GM21737 (cell line): ENCODE data around the gene NELL1.

Experiments
- ATAC-seq: cut with Tn5 transposase; IDR thresholded peaks from one replicate; pipeline ENCODE4 v1.9.1; 2021; ENCODE audit warnings: mild to moderate bottlenecking, moderate library complexity; ENCODE audit not compliant: unreplicated experiment

The NELL1 gene

DNA sequence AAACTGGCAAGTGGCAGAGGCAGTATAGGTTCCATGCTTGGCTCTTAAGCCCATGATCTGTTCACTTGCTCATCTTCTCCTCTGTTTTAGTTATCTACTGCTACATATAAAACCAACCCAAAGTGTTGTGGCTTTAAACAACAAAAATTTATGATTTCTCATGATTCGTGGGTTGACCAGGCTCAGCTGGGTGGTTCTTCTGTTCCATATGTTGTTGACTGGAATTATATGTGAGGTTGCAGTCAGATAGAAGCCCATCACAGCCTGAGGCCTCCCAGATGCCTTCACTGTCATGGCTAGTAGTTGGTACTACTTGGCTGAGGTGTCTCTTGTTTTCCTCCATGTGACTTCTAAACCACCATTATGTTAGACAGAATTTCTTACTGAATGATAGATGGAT is 632.6 kb downstream of the NELL1 start:
- no peak for ATAC-seq

- ATAC-seq, result no peak
Measured at GRCh38 chr11:21306739-21307358, 637.5 kb downstream of the NELL1 start.

DNA sequence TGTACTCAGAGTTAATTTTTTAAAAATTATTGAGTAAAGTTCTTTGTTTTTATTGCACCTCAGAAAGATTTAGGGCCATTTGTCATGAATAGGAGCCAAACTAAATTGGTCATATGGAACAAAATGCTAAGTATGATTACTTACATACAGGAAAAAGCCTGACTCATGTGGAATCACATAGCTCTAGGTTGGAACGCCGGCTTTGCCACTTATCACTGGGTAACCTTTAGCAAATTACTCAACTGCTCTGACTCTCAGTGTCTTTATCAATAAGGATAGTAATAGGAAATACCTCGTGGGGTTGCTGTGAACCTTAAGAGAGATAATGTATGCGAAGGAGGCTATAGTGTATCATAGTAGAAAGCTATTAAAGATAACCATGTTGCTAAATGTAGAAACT is 638.5 kb downstream of the NELL1 start:
- ATAC-seq, result no peak

DNA sequence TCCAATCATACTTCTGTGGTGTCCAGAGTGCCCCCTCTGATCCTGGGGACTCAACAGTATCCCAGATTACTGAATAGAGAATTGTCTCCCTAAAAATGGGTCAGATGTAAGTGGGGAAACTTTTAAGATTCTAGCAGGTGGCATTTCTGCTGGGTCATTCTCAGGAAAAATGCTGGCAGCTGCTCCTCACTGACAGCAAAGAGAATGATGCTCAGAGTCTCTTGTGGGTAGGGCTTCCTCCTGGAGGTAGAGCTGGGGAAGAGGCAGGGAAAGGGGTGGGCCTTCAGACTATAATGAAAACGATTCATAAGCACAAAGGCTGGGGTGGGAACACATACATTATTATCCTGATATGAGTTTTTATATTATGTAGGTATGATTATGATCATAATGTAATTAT is 647.2 kb downstream of the NELL1 start:
- no peak for ATAC-seq

DNA sequence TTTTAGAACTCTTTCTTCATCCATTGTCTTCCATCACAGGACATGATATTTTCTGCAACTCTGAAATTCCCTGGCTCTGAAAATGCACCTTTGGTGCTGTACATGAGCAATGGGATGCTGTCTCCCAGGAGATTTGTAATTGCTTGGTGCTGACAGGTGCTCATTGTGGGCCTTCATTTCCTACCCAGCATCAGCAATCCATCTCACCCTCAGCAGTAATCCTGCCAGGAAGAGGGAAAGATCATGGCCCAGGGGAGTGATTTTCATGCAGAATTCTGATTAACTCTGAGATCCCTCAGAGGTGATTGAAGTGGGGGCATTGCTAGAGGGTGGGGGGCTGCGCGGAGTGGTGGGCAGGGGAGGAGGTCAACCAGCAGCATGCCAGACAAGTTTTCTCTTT is 651.7 kb downstream of the NELL1 start:
- no peak for ATAC-seq

DNA sequence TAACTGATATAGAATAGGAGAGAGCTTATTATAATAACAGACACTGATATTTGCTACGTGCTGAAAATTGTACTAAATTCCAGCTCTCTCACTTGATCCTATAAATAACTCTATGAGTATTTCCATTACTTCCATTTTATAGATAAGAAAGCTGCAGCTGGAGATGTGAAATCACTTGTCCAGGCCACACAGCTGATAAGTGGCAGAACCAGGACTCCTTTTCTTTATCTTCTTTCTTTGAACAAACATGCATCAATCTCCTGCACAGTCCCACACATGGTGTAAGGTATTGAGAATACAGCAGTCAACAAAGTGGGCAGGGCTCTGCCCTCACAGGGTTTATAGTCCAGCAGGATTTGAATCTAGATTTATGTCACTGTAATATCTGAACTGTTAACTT is 652.1 kb downstream of the NELL1 start:
- no peak for ATAC-seq

DNA sequence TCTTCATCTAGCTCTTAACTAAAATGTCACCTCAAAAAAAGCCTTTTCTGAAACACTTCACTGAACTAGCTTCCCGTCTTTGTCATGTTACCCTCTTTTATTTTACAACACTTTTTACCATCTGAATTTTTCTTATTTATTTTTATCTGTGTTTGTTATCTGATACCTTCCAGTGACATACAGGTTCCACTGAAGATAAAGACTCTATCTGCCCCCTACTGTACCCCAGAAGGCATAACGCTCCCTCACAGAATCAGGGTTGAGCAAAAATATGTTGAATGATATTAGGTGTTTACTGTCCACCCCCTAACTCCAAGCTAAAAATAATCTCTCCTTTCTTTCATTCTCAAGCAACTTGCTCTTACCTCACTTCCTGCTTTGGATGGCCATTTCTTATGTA is 654.2 kb downstream of the NELL1 start:
- ATAC-seq, result no peak

GRCh38 chr11:21343204-21343603 is 673.8 kb downstream of the NELL1 start:
- no peak for ATAC-seq

GRCh38 chr11:21346361-21346760 is 677.0 kb downstream of the NELL1 start:
- no peak for ATAC-seq

DNA sequence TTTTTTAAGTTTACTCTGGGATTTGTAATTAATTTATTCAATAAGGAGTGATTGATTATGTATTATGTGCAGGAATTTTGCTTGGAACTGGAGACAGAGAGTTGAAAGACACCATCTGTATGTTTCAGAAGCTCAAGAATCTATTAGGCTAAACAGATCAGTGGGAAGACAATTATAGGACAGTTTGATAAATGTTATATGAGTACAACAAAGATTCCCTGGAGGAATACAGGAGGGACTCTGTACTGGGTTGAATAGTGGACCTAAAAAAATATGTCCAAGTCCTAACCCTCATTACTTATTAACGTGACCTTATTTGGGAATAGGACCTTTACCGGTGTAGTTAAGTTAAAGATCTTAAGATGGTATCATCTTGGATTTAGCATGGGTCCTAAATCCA is 681.2 kb downstream of the NELL1 start:
- no peak for ATAC-seq

- ATAC-seq, result no peak
Measured at GRCh38 chr11:21353425-21353824, 684.0 kb downstream of the NELL1 start.

DNA sequence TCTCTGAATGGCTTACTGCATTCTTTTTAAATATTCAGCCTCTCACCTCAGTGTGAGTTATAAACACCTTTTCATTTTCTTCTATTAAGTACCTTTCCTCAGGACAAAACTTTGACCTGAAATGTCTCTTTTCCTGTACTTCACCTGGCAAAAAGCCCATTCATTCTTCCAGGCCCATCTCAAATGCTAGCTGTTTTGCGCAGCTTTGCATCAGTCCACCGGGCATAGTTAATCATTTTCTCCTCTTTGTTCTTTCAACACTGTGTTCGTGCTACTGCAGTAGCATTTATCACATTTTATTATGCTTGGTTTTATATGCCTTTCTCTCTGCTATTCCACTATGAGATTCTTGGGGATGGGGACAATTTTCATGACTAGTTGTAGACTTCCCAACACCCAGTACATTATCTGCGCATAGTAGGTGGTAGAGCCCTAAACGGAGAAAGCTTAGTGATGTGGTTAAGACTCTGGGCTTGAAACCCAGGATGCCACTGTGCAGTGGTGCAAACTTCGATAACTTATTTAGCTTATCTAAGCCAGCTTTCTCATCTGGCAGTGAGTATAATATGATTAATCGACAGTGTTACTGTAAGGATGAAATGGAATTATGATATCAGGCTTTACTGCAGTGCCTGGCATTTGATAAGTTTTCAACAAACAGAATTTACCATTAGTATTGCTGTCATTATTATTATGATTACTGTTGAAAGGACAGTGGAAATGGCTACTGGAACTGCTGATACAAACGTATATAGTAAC is 695.7 kb downstream of the NELL1 start:
- ATAC-seq, result no peak

DNA sequence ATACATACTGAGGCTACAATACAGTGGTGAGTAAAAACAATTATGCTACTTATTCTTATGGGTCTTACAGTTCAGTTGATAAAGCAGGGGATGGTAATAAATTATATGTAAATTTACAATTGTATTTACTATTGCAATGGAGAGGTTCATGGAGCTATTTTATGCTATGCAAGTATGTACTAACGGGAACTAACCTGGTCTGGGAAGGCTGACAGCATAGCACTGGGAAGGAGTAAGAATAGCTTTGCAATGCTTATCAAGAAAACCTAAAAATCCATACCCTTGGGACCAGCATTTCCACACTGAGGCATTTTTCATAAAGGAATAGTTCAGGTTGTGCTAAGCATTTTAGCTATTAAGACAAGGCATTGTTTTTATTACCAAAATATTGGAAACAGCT is 700.6 kb downstream of the NELL1 start:
- ATAC-seq, result no peak

DNA sequence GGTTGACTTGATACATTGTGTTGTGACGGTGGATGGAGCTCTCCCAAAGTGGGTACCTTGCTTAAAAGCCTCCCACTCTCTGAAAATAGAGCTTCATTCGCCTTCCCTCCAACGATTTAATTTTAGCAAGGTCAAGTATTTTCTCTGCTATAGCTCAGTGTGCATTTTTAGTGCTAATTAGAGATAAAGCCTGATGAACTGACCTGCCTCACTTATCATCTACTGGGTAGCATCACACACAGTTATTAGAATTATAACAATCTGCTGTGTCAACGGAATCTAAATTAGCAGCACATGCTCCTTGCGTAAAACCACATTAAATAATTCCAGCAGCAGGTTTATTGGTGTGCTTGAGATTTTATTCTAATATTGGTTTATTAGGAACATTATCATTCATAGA is 701.7 kb downstream of the NELL1 start:
- ATAC-seq, result no peak

GRCh38 chr11:21372672-21373071 is 703.3 kb downstream of the NELL1 start:
- no peak for ATAC-seq

DNA sequence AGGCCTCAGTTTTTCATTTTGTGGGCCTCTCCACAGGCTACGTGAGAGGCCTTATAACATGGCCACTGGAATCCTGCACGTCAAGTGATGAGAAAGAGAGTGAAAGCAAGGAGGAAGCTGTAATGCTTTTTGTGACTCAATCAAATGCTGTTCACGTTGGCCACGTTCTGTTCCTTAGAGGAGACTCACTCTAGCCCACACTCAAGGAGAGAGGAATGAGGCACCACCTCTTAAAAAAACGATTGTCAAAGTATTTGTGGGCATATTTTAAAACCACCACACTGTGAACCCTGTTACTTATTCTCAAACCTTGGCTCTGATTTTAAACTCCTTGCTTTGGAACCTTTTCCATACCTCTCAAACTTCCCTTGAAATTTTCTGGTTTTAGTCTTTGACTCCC is 705.0 kb downstream of the NELL1 start:
- no peak for ATAC-seq

- ATAC-seq, result no peak
Measured at GRCh38 chr11:21385669-21386440, 716.5 kb downstream of the NELL1 start.

DNA sequence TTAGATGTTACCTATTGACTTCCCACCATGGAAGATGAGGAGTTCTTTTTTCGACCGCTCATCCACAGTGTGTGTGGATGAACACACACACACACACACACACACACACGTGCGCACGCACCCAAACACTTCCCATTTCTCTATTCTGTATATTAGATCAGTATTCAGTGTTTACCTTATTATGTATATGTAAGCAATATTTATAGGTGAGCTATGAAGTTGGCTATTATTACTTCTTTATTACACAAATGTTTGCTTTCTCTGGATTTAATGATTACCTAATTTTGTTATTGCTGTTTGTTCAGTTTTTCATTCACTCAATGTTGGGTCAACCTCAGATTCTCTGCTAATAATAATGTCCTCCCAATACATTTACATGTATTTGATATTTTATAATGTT is 721.0 kb downstream of the NELL1 start:
- no peak for ATAC-seq

- no peak for ATAC-seq
Measured at GRCh38 chr11:21396342-21397008, 727.1 kb downstream of the NELL1 start.

DNA sequence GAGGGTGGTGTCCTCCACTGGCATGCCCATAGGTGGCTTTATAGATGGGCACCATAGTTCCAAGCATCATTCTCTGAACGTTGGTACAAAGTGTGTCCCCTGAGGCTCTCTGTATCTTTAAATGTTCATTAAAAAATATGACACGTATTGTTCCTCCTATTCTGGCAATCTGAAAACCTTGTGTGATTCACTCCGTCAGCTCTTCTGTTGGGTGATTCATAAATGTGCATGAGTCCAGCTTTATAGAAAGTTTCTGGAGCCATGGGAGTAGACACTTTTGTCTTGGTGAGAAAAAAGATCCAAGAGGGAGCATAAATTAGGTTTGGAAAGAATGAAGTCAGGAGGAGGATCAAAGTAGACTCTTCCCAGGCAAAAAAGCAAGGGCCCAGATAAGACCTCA is 728.8 kb downstream of the NELL1 start:
- ATAC-seq, result no peak

DNA sequence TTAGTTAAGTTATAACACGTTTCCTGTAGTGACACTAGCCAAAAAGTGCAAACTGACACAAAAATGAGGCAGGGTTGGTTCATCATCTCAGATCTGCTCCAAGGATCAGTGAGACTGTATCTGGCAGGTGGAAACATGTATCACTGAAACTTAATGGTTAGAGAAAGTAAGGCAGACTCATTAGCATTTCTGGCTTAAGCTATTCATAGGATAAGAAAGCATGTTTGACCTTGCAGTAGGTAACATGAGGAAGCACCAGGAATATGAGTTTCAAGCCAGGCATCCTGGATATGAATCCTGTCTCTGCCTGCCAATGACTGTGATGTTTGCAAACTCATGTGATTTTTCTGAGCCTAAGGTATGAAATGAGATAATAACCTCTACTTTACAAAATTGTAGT is 732.1 kb downstream of the NELL1 start:
- ATAC-seq, result no peak

GRCh38 chr11:21402274-21402673 is 732.9 kb downstream of the NELL1 start:
- no peak for ATAC-seq
